ENCODE measurements around the gene UBP1. TPM values are rescaled to one million over a fixed set of nuclear protein-coding genes. Genes with fewer than 3 reads are reported as not detected.

UBP1 gene
- total RNA-seq, 2 donors from 2014 or later, result 69.2 to 84.5 TPM

GRCh38 chr3:33438284-33438668 lies 1.9 kb downstream of the UBP1 start:
- DNase-seq, result no peak
- WGBS, 2 experiments (ENCODE audit: insufficient coverage in 1 of 2, insufficient read length in 1 of 2), result 10 to 14% methylated on average over 2 to 4 of the region's 4 CpGs
- no peak overlapping the region for H3K27ac ChIP-seq (ENCODE audit: low read depth, low read length)

GRCh38 chr3:33437556-33438283 lies 2.5 kb downstream of the UBP1 start:
- peaks cover 26% of the 10 kb centered on the region for H3K4me1 Mint-ChIP-seq
- H3K27me3 Mint-ChIP-seq (ENCODE audit: insufficient read depth), result no peaks in the 10 kb centered on the region
- 43 to 47% methylated on average over 3 of the region's 3 CpGs for WGBS, 2 experiments (ENCODE audit: insufficient coverage in 1 of 2, insufficient read length in 1 of 2)
- Histone ChIP-seq H3K36me3 (ENCODE audit: control insufficient read depth, insufficient read depth, low read length) (no peaks in the 10 kb centered on the region), H3K9ac (ENCODE audit: extremely low read depth, low read length, poor library complexity, severe bottlenecking) (peak overlapping the region; percentile 70), H3K27ac (ENCODE audit: low read depth, low read length) (no peak overlapping the region), H3K4me3 (ENCODE audit: low read length) (peak overlapping the region; percentile 87), H3K9me3 (ENCODE audit: control insufficient read depth, low read length) (no peaks in the 10 kb centered on the region), H3K4me1 (ENCODE audit: control insufficient read depth, insufficient read depth, low read length) (no peaks in the 10 kb centered on the region), H3K27me3 (ENCODE audit: control insufficient read depth, insufficient read depth, low read length, poor library complexity, severe bottlenecking) (no peaks in the 10 kb centered on the region)
- peak; percentile 65 for DNase-seq
- H3K36me3 Mint-ChIP-seq (ENCODE audit: low read depth), result no peaks in the 10 kb centered on the region
- H3K9me3 Mint-ChIP-seq, result no peaks in the 10 kb centered on the region
- no peak overlapping the region for H3K27ac Mint-ChIP-seq
- H3K4me3 Mint-ChIP-seq, result peak overlapping the region; percentile 77
- TF ChIP-seq CTCF (conservative IDR thresholded peaks at IDR 0.05), result no peak

More at GRCh38 chr3:33438284-33438668, 1.9 kb downstream of the UBP1 start:
- Histone ChIP-seq H3K4me3 (ENCODE audit: low read length) (peak overlapping the region; percentile 87), H3K4me1 (ENCODE audit: control insufficient read depth, insufficient read depth, low read length) (no peaks in the 10 kb centered on the region), H3K9me3 (ENCODE audit: control insufficient read depth, low read length) (no peaks in the 10 kb centered on the region), H3K27me3 (ENCODE audit: control insufficient read depth, insufficient read depth, low read length, poor library complexity, severe bottlenecking) (no peaks in the 10 kb centered on the region), H3K36me3 (ENCODE audit: control insufficient read depth, insufficient read depth, low read length) (no peaks in the 10 kb centered on the region), H3K9ac (ENCODE audit: extremely low read depth, low read length, poor library complexity, severe bottlenecking) (peak overlapping the region; percentile 70)
- Mint-ChIP-seq H3K4me3 (peak overlapping the region; percentile 77), H3K36me3 (ENCODE audit: low read depth) (no peaks in the 10 kb centered on the region), H3K27ac (peak overlapping the region; percentile 83), H3K9me3 (no peaks in the 10 kb centered on the region), H3K27me3 (ENCODE audit: insufficient read depth) (no peaks in the 10 kb centered on the region), H3K4me1 (peaks cover 26% of the 10 kb centered on the region)
- no peak for TF ChIP-seq CTCF (conservative IDR thresholded peaks at IDR 0.05)

GRCh38 chr3:33433843-33434242 lies 6.4 kb downstream of the UBP1 start:
- DNase-seq, result no peak
- H3K4me1 ChIP-seq (ENCODE audit: control insufficient read depth, insufficient read depth, low read length), result no peaks in the 10 kb centered on the region
- Mint-ChIP-seq H3K36me3 (ENCODE audit: low read depth) (no peaks in the 10 kb centered on the region), H3K4me3 (no peak overlapping the region), H3K27me3 (ENCODE audit: insufficient read depth) (no peaks in the 10 kb centered on the region), H3K9me3 (no peaks in the 10 kb centered on the region), H3K4me1 (peaks cover 54% of the 10 kb centered on the region), H3K27ac (no peak overlapping the region)
- H3K9ac ChIP-seq (ENCODE audit: extremely low read depth, low read length, poor library complexity, severe bottlenecking), result no peak overlapping the region
- no peaks in the 10 kb centered on the region for H3K27me3 ChIP-seq (ENCODE audit: control insufficient read depth, insufficient read depth, low read length, poor library complexity, severe bottlenecking)
- H3K27ac ChIP-seq (ENCODE audit: low read depth, low read length), result no peak overlapping the region
- no peak for TF ChIP-seq CTCF (conservative IDR thresholded peaks at IDR 0.05)
- no peaks in the 10 kb centered on the region for H3K36me3 ChIP-seq (ENCODE audit: control insufficient read depth, insufficient read depth, low read length)
- no peak overlapping the region for H3K4me3 ChIP-seq (ENCODE audit: low read length)
- no peaks in the 10 kb centered on the region for H3K9me3 ChIP-seq (ENCODE audit: control insufficient read depth, low read length)
- 95% methylated on average over 2 of the region's 2 CpGs; no CpG with 5 or more reads in 1 of the 2 experiments for WGBS, 2 experiments (ENCODE audit: insufficient coverage in 1 of 2, insufficient read length in 1 of 2)

Data from endodermal cell (in vitro differentiated cells).